AG04449 (cell line): ENCODE data around the gene EPHX1.
"Not testable (repeated sequence)": the region's sequence is repeated elsewhere in the genome, so short reads cannot be mapped to it uniquely, and the experiment has no call there.

ENCODE experiments used
- CTCF ChIA-PET: fragments of 350-600 bp; formaldehyde crosslinking; extraction: SDS; loops from one replicate; lab custom pipeline; 2021; ENCODE audit warnings: antibody characterized with exemption; lab: Yijun Ruan, JAX
- POLR2A ChIA-PET: fragments of 400-600, 350-600 bp; formaldehyde crosslinking; extraction: SDS; loops from one replicate; lab custom pipeline; 2020; ENCODE audit warnings: antibody characterized with exemption, inconsistent platforms; lab: Yijun Ruan, JAX
- DNase-seq: peaks from one replicate; pipeline ENCODE4 v3.0.0-alpha.2; 2010; ENCODE audit warnings: low read depth, low spot score
- H3K4me3 ChIP-seq: 2 replicates; pipeline ENCODE4 v1.5.1; 2011; ENCODE audit warnings: low read depth, mild to moderate bottlenecking, control low read depth, low read length
- TF ChIP-seq, protein P1 (sequence below): IDR thresholded peaks from one replicate; pipeline ENCODE4 v1.5.1; 2011; ENCODE audit warnings: mild to moderate bottlenecking, moderate library complexity, low read length, control low read depth, inconsistent platforms; ENCODE audit not compliant: insufficient read depth; ENCODE audit errors: missing control alignments

The EPHX1 gene

DNA sequence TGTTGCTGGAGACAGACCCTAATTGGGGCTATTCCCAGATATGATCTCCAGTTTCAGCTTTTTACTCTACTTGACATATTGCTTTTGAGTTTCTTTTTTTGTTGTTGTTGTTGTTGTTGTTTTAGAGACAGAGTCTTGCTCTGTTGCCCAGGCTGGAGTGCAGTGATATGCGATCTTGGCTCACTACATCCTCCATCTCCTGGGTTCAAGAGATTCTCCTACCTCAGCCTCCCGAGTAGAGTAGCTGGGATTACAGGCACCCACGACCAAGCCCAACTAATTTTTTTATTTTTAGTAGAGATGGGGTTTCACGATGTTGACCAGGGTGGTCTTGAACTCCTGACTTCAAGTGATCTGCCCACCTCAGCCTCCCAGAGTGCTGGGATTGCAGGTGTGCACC, 33.6 kb upstream of the EPHX1 start:
- CTCF ChIA-PET, result interaction anchor here (0.9 to 15.3 kb wide), 14 partner anchors 12 to 305 kb away, joined by 3 to 332 read pairs (median 6); partner anchors contain the start of gene EPHX1
- H3K4me3 ChIP-seq, result no peak overlapping the region
- POLR2A ChIA-PET, result no interaction called here
- no peak for DNase-seq
- TF ChIP-seq, protein P1, sequence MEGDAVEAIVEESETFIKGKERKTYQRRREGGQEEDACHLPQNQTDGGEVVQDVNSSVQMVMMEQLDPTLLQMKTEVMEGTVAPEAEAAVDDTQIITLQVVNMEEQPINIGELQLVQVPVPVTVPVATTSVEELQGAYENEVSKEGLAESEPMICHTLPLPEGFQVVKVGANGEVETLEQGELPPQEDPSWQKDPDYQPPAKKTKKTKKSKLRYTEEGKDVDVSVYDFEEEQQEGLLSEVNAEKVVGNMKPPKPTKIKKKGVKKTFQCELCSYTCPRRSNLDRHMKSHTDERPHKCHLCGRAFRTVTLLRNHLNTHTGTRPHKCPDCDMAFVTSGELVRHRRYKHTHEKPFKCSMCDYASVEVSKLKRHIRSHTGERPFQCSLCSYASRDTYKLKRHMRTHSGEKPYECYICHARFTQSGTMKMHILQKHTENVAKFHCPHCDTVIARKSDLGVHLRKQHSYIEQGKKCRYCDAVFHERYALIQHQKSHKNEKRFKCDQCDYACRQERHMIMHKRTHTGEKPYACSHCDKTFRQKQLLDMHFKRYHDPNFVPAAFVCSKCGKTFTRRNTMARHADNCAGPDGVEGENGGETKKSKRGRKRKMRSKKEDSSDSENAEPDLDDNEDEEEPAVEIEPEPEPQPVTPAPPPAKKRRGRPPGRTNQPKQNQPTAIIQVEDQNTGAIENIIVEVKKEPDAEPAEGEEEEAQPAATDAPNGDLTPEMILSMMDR, result no peak

DNA sequence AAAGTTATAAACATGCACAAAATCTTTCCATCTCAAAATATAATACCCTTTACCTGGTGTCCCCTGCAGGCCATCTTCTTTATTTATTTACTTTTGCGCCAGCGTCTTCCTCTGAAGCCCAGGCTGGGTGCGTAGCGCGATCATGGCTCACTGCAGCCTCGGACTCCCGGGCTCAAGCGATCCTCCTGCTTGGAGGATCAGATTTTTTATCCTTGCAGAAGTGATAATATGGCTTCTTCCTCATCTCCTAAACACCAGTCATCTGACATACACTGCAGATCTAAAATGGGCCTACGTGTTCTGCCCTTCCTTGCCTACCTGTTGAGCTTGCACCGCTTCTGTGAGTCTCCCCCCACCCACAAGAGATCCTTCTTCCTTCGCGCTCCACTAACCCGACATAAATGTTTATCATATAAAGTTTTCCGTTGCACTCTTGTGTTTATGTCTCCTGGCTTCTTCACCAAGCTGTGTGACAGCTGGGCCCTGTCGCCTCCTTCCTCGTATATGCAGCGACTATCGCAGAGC, 32.8 kb upstream of the EPHX1 start:
- ChIA-PET POLR2A (interaction anchor here (0.8 to 2.0 kb wide), 7 partner anchors 10 to 315 kb away, joined by 3 to 10 read pairs (median 4); partner anchors contain the start of gene ENAH), CTCF (interaction anchor here (0.6 to 4.2 kb wide), 58 partner anchors 9 to 309 kb away, joined by 3 to 35 read pairs (median 5); partner anchors contain the start of genes EPHX1 and TMEM63A)
- H3K4me3 ChIP-seq, result peak overlapping the region; percentile 89
- no peak for DNase-seq
- TF ChIP-seq, protein P1, result no peak

DNA sequence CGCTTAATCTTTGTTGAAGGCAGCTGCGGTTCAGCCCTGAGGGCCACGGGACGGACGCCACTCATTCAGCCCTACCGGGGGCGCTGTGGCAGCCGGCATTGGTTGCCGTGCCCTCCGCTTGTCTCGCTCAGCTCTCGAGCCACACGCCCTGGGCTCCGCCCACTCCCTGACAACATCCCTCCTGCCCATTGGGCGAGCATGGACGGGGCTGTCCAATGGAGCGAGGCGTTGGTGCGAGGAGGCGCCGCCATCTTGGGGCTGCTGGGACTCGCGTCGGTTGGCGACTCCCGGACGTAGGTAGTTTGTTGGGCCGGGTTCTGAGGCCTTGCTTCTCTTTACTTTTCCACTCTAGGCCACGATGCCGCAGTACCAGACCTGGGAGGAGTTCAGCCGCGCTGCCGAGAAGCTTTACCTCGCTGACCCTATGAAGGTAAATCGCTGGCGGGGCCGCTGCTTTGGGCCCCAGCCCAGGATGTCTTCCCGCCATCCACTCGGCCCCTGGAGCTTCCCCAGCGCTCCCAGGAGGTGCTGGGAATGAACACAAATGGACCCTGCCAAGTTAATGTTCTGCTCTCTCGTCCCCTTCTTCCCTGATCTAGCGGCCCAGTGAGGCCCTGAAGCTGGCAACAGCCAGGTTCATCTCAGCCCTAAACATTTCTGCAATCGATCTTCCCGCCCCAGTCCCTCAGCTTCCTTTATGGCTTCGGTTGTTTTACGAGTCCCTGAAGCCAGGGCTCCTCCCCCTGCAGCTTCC, 32.2 kb upstream of the EPHX1 start, which contains the start of gene SRP9:
Gene SRP9, plus strand, starts transcription at position 244 of the 754 bp plus-strand sequence. Its CDS starts 115 bp downstream, at position 359.
- DNase-seq, result peak; percentile 84
- TF ChIP-seq, protein P1, result peak; percentile 98
- ChIA-PET CTCF (interaction anchor here (0.6 to 4.2 kb wide), 65 partner anchors 9 to 309 kb away, joined by 3 to 35 read pairs (median 4); partner anchors contain the start of genes EPHX1 and TMEM63A), POLR2A (interaction anchor here (0.7 to 2.0 kb wide), 9 partner anchors 10 to 316 kb away, joined by 3 to 10 read pairs (median 3); partner anchors contain the start of gene ENAH)
- H3K4me3 ChIP-seq, result peak within 1 kb of the TSS; percentile 89

DNA sequence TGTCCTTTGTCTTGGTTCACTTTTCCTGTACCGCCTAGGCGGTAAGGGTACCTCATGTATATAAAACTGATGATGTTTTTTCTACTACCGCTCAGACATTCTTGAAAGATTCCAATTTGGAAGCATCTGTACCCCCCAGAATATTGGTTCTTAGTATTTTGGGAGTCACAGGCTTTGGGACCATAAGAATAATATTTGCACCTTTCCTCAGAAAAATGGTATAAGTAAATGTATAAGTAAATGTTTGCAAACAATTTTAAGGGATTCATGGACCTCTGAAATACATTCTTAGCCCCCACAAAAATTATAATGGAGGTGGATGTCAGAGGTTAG, 31.6 kb upstream of the EPHX1 start:
- POLR2A ChIA-PET, result interaction anchor here (0.7 to 2.0 kb wide), 6 partner anchors 11 to 316 kb away, joined by 3 to 10 read pairs (median 4); partner anchors contain the start of gene ENAH
- DNase-seq, result no peak
- CTCF ChIA-PET, result interaction anchor here (0.9 to 4.2 kb wide), 42 partner anchors 8 to 310 kb away, joined by 3 to 35 read pairs (median 6); partner anchors contain the start of genes EPHX1 and TMEM63A
- H3K4me3 ChIP-seq, result peak overlapping the region; percentile 89
- TF ChIP-seq, protein P1, result no peak

DNA sequence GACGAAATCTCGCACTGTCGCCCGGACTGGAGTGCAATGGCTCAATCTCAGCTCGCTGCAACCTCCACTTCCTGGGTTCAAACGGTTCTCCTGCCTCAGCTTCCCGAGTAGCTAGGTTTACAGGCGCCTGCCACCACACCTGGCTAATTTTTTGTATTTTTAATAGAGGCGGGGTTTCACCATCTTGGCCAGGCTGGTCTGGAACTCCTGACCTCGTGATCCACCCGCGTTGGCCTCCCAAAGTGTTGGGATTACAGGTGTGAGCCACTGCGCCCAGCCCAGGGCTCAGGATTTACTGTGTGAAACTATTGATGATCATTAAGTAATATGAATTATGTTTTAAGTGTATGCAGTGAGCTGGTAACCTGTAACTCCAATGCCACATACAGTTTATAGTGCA, 30.8 kb upstream of the EPHX1 start:
- peak overlapping the region; percentile 89 for H3K4me3 ChIP-seq
- DNase-seq, result not testable (repeated sequence)
- ChIA-PET CTCF (interaction anchor here (1.1 to 4.2 kb wide), 13 partner anchors 9 to 305 kb away, joined by 3 to 35 read pairs (median 10); partner anchors contain the start of gene EPHX1), POLR2A (interaction anchor here (2.0 kb wide), 1 partner anchor 126 kb away, joined by 10 read pairs; the partner anchor contains the start of gene ENAH)

DNA sequence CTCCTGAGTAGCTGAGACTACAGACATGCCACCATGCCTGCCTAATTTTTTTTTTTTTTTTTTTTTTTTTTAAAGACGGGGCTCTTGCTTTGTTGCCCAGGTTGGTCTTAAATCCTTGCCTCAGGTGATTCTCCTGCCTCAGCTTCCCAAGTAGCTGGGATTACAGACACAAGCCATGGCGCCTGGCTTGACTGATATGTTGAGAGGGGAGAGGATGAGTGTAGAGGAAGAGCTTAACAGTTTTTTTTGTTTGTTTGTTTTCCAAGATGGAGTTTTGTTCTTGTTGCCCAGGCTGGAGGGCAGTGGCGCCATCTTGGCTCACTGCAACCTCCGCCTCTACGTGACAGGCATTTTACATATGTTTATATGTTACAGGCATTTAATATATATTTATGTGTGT, 29.8 kb upstream of the EPHX1 start:
- ChIA-PET CTCF (interaction anchor here (0.6 to 4.2 kb wide), 7 partner anchors 13 to 306 kb away, joined by 3 to 35 read pairs (median 27); partner anchors contain the start of gene EPHX1), POLR2A (no interaction called here)
- no peak overlapping the region for H3K4me3 ChIP-seq
- TF ChIP-seq, protein P1, result no peak
- DNase-seq, result no peak
